IMR-90 (cell line): ENCODE measurements around the gene FAM209B. TPM values are rescaled to one million over a fixed set of nuclear protein-coding genes. Genes with fewer than 3 reads are reported as not detected.

ENCODE experiments used
- ATAC-seq: fragments of 200-7000 bp; cut with Tn5 transposase; 2 replicates; pipeline ENCODE4 v1.9.1; 2020; ENCODE audit warnings: low read depth, mild to moderate bottlenecking, moderate library complexity
- BruUV-seq: library from RNA; stranded (reverse); fragments of 400-500 nt; replicated peaks from 2 replicates; lab custom pipeline; 2021; lab: Mats Ljungman, UMichigan
- CTCF ChIA-PET: fragments of 300-600 bp; formaldehyde crosslinking; extraction: SDS; loops from one replicate; lab custom pipeline; 2021; ENCODE audit warnings: antibody characterized with exemption; lab: Yijun Ruan, JAX
- POLR2A ChIA-PET: fragments of 300-600 bp; sonication (Branson Sonifier 250); formaldehyde crosslinking; loops from one replicate; lab custom pipeline; 2022; ENCODE audit warnings: antibody characterized with exemption; ENCODE audit not compliant: unreplicated experiment; lab: Charles Lee
- DNase-seq: peaks from one replicate; pipeline ENCODE4 v3.0.0; 2013
- H2AFZ ChIP-seq: replicated peaks from 2 replicates; pipeline ENCODE3; 2013; ENCODE audit warnings: low read length, mild to moderate bottlenecking; ENCODE audit not compliant: poor library complexity
- H2AK5ac ChIP-seq: 2 replicates; pipeline ENCODE4 v1.6.1; 2013; ENCODE audit warnings: low read depth, low read length, inconsistent platforms
- H2AK9ac ChIP-seq: replicated peaks from 2 replicates; pipeline ENCODE3; 2013; ENCODE audit warnings: mild to moderate bottlenecking, low read depth, low read length, moderate library complexity; ENCODE audit not compliant: poor library complexity
- H2BK120ac ChIP-seq: 2 replicates; pipeline ENCODE4 v1.6.1; 2013; ENCODE audit warnings: low read depth, low read length, inconsistent platforms
- H2BK15ac ChIP-seq: 3 replicates; pipeline ENCODE4 v1.6.1; 2013; ENCODE audit warnings: low read depth, low read length, inconsistent platforms
- H2BK20ac ChIP-seq: 2 replicates; pipeline ENCODE4 v1.6.1; 2013; ENCODE audit warnings: low read depth, mild to moderate bottlenecking, inconsistent platforms, low read length, moderate library complexity
- H2BK5ac ChIP-seq: 2 replicates; pipeline ENCODE4 v1.6.1; 2013; ENCODE audit warnings: mild to moderate bottlenecking, low read depth, low read length, inconsistent platforms; ENCODE audit not compliant: poor library complexity, severe bottlenecking
- H3K14ac ChIP-seq: replicated peaks from 2 replicates; pipeline ENCODE4 v1.6.1; 2013; ENCODE audit warnings: low read depth, low read length, inconsistent platforms
- H3K18ac ChIP-seq: 2 replicates; pipeline ENCODE4 v1.6.1; 2013; ENCODE audit warnings: low read depth, low read length, control low read depth
- H3K23ac ChIP-seq: 2 replicates; pipeline ENCODE4 v1.6.1; 2013; ENCODE audit warnings: low read depth, low read length, inconsistent platforms
- H3K27ac ChIP-seq: 2 replicates; pipeline ENCODE4 v1.5.1; 2013; ENCODE audit warnings: mild to moderate bottlenecking, control low read depth, low read length; ENCODE audit not compliant: insufficient read depth
- H3K27me3 ChIP-seq: 2 replicates; pipeline ENCODE4 v1.6.1; 2013; ENCODE audit warnings: low read length; ENCODE audit not compliant: control insufficient read depth, insufficient read depth
- H3K36me3 ChIP-seq: 2 replicates; pipeline ENCODE4 v1.6.1; 2013; ENCODE audit warnings: low read length, mixed read lengths; ENCODE audit not compliant: control insufficient read depth, insufficient read depth
- H3K4ac ChIP-seq: 2 replicates; pipeline ENCODE4 v1.6.1; 2013; ENCODE audit warnings: low read depth, low read length, inconsistent platforms
- H3K4me1 ChIP-seq: 2 replicates; pipeline ENCODE4 v1.6.1; 2013; ENCODE audit warnings: low read length, mixed read lengths; ENCODE audit not compliant: control insufficient read depth, insufficient read depth
- H3K4me2 ChIP-seq: 2 replicates; pipeline ENCODE4 v1.6.1; 2013; ENCODE audit warnings: low read depth, mild to moderate bottlenecking, control low read depth, low read length, moderate library complexity
- H3K4me3 ChIP-seq: 2 replicates; pipeline ENCODE4 v1.5.1; 2013; ENCODE audit warnings: low read depth, mild to moderate bottlenecking, control low read depth, low read length, moderate library complexity; ENCODE audit not compliant: insufficient read depth
- H3K56ac ChIP-seq: 2 replicates; pipeline ENCODE4 v1.6.1; 2013; ENCODE audit warnings: low read length, inconsistent platforms; ENCODE audit not compliant: insufficient read depth; ENCODE audit errors: extremely low read depth
- H3K79me1 ChIP-seq, 2 experiments: 2 replicates each; pipeline ENCODE4 v1.6.1; 2013; ENCODE audit warnings: low read length in 2 of 2, inconsistent platforms in 1 of 2, low read depth in 1 of 2
- H3K9ac ChIP-seq: 2 replicates; pipeline ENCODE4 v1.6.1; 2013; ENCODE audit warnings: low read depth, low read length, control low read depth
- H3K9me1 ChIP-seq: 2 replicates; pipeline ENCODE4 v1.6.1; 2013; ENCODE audit warnings: low read length, inconsistent platforms; ENCODE audit not compliant: insufficient read depth
- H3K9me3 ChIP-seq: 2 replicates; pipeline ENCODE4 v1.6.1; 2013; ENCODE audit warnings: low read length; ENCODE audit not compliant: control insufficient read depth, insufficient read depth
- H4K20me1 ChIP-seq: 2 replicates; pipeline ENCODE4 v1.6.1; 2013; ENCODE audit warnings: low read length, inconsistent platforms; ENCODE audit not compliant: insufficient read depth
- H4K5ac ChIP-seq: 2 replicates; pipeline ENCODE4 v1.6.1; 2013; ENCODE audit warnings: mild to moderate bottlenecking, low read depth, low read length, control low read depth
- H4K8ac ChIP-seq, 2 experiments: 2 replicates each; pipeline ENCODE4 v1.6.1; 2013; ENCODE audit warnings: low read depth in 2 of 2, low read length in 2 of 2, control low read depth in 1 of 2, inconsistent platforms in 1 of 2
- H4K91ac ChIP-seq: 2 replicates; pipeline ENCODE4 v1.6.1; 2013; ENCODE audit warnings: low read depth, low read length, inconsistent platforms; ENCODE audit not compliant: insufficient read depth
- BHLHE40 ChIP-seq: fragments of 150-350 bp; IDR thresholded peaks from 2 replicates; pipeline ENCODE4 v1.6.1; 2016; ENCODE audit warnings: mild to moderate bottlenecking, low read depth, low read length
- CTCF ChIP-seq: conservative IDR thresholded peaks from 2 replicates; pipeline ENCODE4 v1.5.1; 2012; ENCODE audit warnings: mild to moderate bottlenecking, low read depth, low read length, improper control_type of control experiment
- ELK1 ChIP-seq: fragments of 150-350 bp; IDR thresholded peaks from 2 replicates; pipeline ENCODE4 v1.6.1; 2016; ENCODE audit warnings: low read depth, mild to moderate bottlenecking, low read length, moderate library complexity, borderline replicate concordance
- FOS ChIP-seq: fragments of 150-350 bp; IDR thresholded peaks from 2 replicates; pipeline ENCODE4 v1.6.1; 2016; ENCODE audit warnings: low read depth, low read length
- MAFK ChIP-seq: IDR thresholded peaks from 2 replicates; pipeline ENCODE4 v1.6.1; 2012; ENCODE audit warnings: low read depth, low read length, improper control_type of control experiment
- MXI1 ChIP-seq: IDR thresholded peaks from 2 replicates; pipeline ENCODE4 v1.6.1; 2012; ENCODE audit warnings: low read depth, mild to moderate bottlenecking, low read length, moderate library complexity, borderline replicate concordance
- NFE2L2 ChIP-seq: fragments of 150-350 bp; IDR thresholded peaks from 2 replicates; pipeline ENCODE4 v1.6.1; 2016; ENCODE audit warnings: low read depth, mild to moderate bottlenecking, low read length
- POLR2A ChIP-seq: IDR thresholded peaks from 2 replicates; pipeline ENCODE4 v1.6.1; 2012; ENCODE audit warnings: mild to moderate bottlenecking, low read depth, low read length
- RAD21 ChIP-seq: IDR thresholded peaks from 2 replicates; pipeline ENCODE4 v1.6.1; 2012; ENCODE audit warnings: low read length, improper control_type of control experiment
- RCOR1 ChIP-seq: IDR thresholded peaks from 2 replicates; pipeline ENCODE4 v1.6.1; 2012; ENCODE audit warnings: mild to moderate bottlenecking, low read length, improper control_type of control experiment; ENCODE audit not compliant: insufficient replicate concordance
- RFX5 ChIP-seq: IDR thresholded peaks from 2 replicates; pipeline ENCODE4 v1.8.0; 2012; ENCODE audit warnings: low read depth, mild to moderate bottlenecking, low read length, moderate library complexity
- SMC3 ChIP-seq: fragments of 150-350 bp; IDR thresholded peaks from 2 replicates; pipeline ENCODE4 v1.6.1; 2016; ENCODE audit warnings: low read depth, mild to moderate bottlenecking, antibody characterized with exemption, low read length, moderate library complexity
- WGBS, 2 experiments: methylation state at CpG; one replicate each; pipeline versions ENCODE4 v1.1.5 to v1.1.7; 2013; ENCODE audit warnings: missing lambda C conversion rate in 2 of 2; ENCODE audit not compliant: insufficient read length in 1 of 2; ENCODE audit errors: extremely low coverage in 2 of 2; 5-methylcytosine and 5-hydroxymethylcytosine counted together
- dilution Hi-C: fragments of 300-500 bp; cut with HindIII; formaldehyde crosslinking; loops from one replicate; pipeline ENCODE4 v1.14.3; 2018; ENCODE audit warnings: low sequenced_read_pairs; ENCODE audit not compliant: unreplicated experiment
- in situ Hi-C: fragments of 300-500 bp; cut with MboI; formaldehyde crosslinking; loops from 3 replicates; pipeline ENCODE4 v1.14.3; 2019; ENCODE audit warnings: low sequenced_read_pairs, inconsistent platforms, mixed read lengths
- intact Hi-C: fragments of 100-400 bp; cut with micrococcal nuclease; formaldehyde crosslinking; loops from 2 replicates; pipeline ENCODE4 v1.10.0; 2022
- polyA plus RNA-seq, 3 experiments: library from polyadenylated mRNA; depleted of rRNA; stranded (reverse); fragments of >200 nt; gene quantifications; 2 replicates each; pipeline ENCODE4 v1.2.3, GENCODE V29; 2012; ENCODE audit warnings: low replicate concordance in 1 of 3
- total RNA-seq: library from RNA; depleted of rRNA; stranded (reverse); fragments of >200 nt; gene quantifications from 2 replicates; pipeline ENCODE4 v1.2.3, GENCODE V29; 2012
- TF ChIP-seq, protein P1 (sequence below): fragments of 150-350 bp; IDR thresholded peaks from 2 replicates; pipeline ENCODE4 v1.6.1; 2017; ENCODE audit warnings: mild to moderate bottlenecking, antibody characterized with exemption, low read length, low read depth

FAM209B gene
- total and polyA plus RNA-seq, 2 of the 4 experiments (the other 2 are of a cell fraction): 0.24 TPM; not detected in 1

GRCh38 chr20:56506103-56506502 is 26.9 kb upstream of the FAM209B start:
- CTCF ChIA-PET: no interaction called here
- no peaks in the 10 kb centered on the region; the same call in 1 of the 2 replicates for H3K9me1 ChIP-seq
- no peak overlapping the region for H3K9ac ChIP-seq
- WGBS, 2 experiments: no CpG with 5 or more reads among the region's 3 CpGs
- no peak overlapping the region for H2BK15ac ChIP-seq
- no peak for DNase-seq
- no peak overlapping the region for H2BK5ac ChIP-seq
- H3K56ac ChIP-seq: no peak overlapping the region
- no peak overlapping the region for H2AK9ac ChIP-seq
- no peak overlapping the region for H2AK5ac ChIP-seq
- H3K4me3 ChIP-seq: no peak overlapping the region
- H3K18ac ChIP-seq: no peak overlapping the region
- no peak overlapping the region for H3K4ac ChIP-seq
- H2AFZ ChIP-seq: no peak overlapping the region
- intact Hi-C loops: no loop called here
- no TSS peak for BruUV-seq
- H2BK120ac ChIP-seq: no peak overlapping the region
- H4K5ac ChIP-seq: no peak overlapping the region
- H4K20me1 ChIP-seq: 0 out of 2 replicates have a peak, but pooled peaks cover 5% of the 10 kb centered on the region
- H3K23ac ChIP-seq: no peak overlapping the region
- no peak overlapping the region for H2BK20ac ChIP-seq
- dilution Hi-C loops: no loop called here
- H3K14ac ChIP-seq: no peak overlapping the region
- POLR2A ChIA-PET: no interaction called here
- H4K91ac ChIP-seq: no peak overlapping the region
- H4K8ac ChIP-seq: no peak overlapping the region
- no peaks in the 10 kb centered on the region for H3K9me3 ChIP-seq
- no peaks in the 10 kb centered on the region for H3K27me3 ChIP-seq
- peaks cover 14% of the 10 kb centered on the region; the same call in 1 of the 2 replicates for H3K36me3 ChIP-seq
- in situ Hi-C loops: no loop called here
- no peak overlapping the region for H3K4me2 ChIP-seq
- no peaks in the 10 kb centered on the region for H3K4me1 ChIP-seq
- H3K27ac ChIP-seq: no peak overlapping the region
- no peak for TF ChIP-seq RCOR1
- no peak for TF ChIP-seq SMC3
- TF ChIP-seq ELK1: no peak
- TF ChIP-seq MXI1: no peak
- no peak for TF ChIP-seq FOS
- no peak for TF ChIP-seq BHLHE40
- no peak for TF ChIP-seq MAFK
- no peak for TF ChIP-seq CTCF
- no peak for TF ChIP-seq NFE2L2
- no peak for TF ChIP-seq POLR2A
- TF ChIP-seq RAD21: no peak
- no peak for TF ChIP-seq RFX5
- TF ChIP-seq, protein P1, sequence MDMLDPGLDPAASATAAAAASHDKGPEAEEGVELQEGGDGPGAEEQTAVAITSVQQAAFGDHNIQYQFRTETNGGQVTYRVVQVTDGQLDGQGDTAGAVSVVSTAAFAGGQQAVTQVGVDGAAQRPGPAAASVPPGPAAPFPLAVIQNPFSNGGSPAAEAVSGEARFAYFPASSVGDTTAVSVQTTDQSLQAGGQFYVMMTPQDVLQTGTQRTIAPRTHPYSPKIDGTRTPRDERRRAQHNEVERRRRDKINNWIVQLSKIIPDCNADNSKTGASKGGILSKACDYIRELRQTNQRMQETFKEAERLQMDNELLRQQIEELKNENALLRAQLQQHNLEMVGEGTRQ: no peak
- H3K79me1 ChIP-seq: peaks cover 34 to 41% of the 10 kb centered on the region in 2 experiments
- ATAC-seq: peak; percentile 42; the same call in 1 of the 2 replicates
